PFSK-1 (cell line): ENCODE measurements around the gene SETBP1.

Experiments
- POLR2AphosphoS5 ChIP-seq: IDR thresholded peaks from 2 replicates; pipeline ENCODE4 v1.6.1; 2012; ENCODE audit warnings: low read depth, mild to moderate bottlenecking, control low read depth, low read length, moderate library complexity
- REST ChIP-seq, 2 experiments: IDR thresholded peaks; 2 replicates each; pipeline versions ENCODE4 v1.6.1 to v1.8.0; 2011 to 2012; ENCODE audit warnings: low read depth in 2 of 2, low read length in 2 of 2, control low read depth in 1 of 2, inconsistent platforms in 1 of 2, mild to moderate bottlenecking in 1 of 2, moderate library complexity in 1 of 2; ENCODE audit not compliant: insufficient read depth in 1 of 2
- SIN3A ChIP-seq: IDR thresholded peaks from 2 replicates; pipeline ENCODE4 v1.6.1; 2012; ENCODE audit warnings: mild to moderate bottlenecking, low read length, moderate library complexity, borderline replicate concordance; ENCODE audit not compliant: insufficient read depth
- TAF1 ChIP-seq: IDR thresholded peaks from 2 replicates; pipeline ENCODE4 v1.6.1; 2012; ENCODE audit warnings: low read length, control low read depth, borderline replicate concordance; ENCODE audit not compliant: insufficient read depth

GRCh38 chr18:44823286-44823685 is 142.6 kb downstream of the SETBP1 start:
- TF ChIP-seq TAF1 = no peak
- TF ChIP-seq POLR2AphosphoS5 = no peak
- TF ChIP-seq REST (IDR thresholded peaks at IDR 0.05; ENCODE audit: insufficient read depth in 1 of 2, low read depth in 2 of 2, low read length in 2 of 2) = no peak
- TF ChIP-seq SIN3A = no peak
